HCT116 (cell line): ENCODE measurements around the gene TOPBP1. TPM values are rescaled to one million over a fixed set of nuclear protein-coding genes. Genes with fewer than 3 reads are reported as not detected.

Experiments used
- ATAC-seq: fragments of 200-7000 bp; cut with Tn5 transposase; 2 replicates; pipeline ENCODE4 v1.9.1; 2020; ENCODE audit warnings: mild to moderate bottlenecking, moderate library complexity
- BruUV-seq: library from RNA; stranded (reverse); fragments of 400-500 nt; replicated peaks from 2 replicates; lab custom pipeline; 2021; lab: Mats Ljungman, UMichigan
- CTCF ChIA-PET: fragments of 300-600 bp; sonication (Branson Sonifier 250); formaldehyde crosslinking; loops from one replicate; lab custom pipeline; 2021; ENCODE audit warnings: antibody characterized with exemption; lab: Charles Lee
- POLR2A ChIA-PET: fragments of 300-600, 350-600 bp; sonication (Branson Sonifier 250); formaldehyde crosslinking; loops from one replicate; lab custom pipeline; 2021; ENCODE audit warnings: antibody characterized with exemption; lab: Charles Lee
- RAD21 ChIA-PET, 2 experiments: fragments of 300-600 bp; sonication (Branson Sonifier 250); formaldehyde crosslinking; loops; one replicate each; lab custom pipeline; 2023; ENCODE audit warnings: low total read pairs in 2 of 2; ENCODE audit not compliant: uncharacterized antibody in 2 of 2, unreplicated experiment in 2 of 2, low non-redundant PET in 1 of 2; lab: Charles Lee
- DNase-seq: peaks from one replicate; pipeline ENCODE4 v3.0.0-alpha.2; 2010; ENCODE audit warnings: low read depth, low spot score
- H2AFZ ChIP-seq: fragments of 200-600 bp; shearing (Covaris generic), sonication (generic); 2 replicates; pipeline ENCODE4 v1.6.1; 2017; ENCODE audit warnings: low read depth, mixed run types, mixed read lengths, antibody characterized with exemption, low read length; ENCODE audit not compliant: poor library complexity, severe bottlenecking
- H3K27ac ChIP-seq: 2 replicates; pipeline ENCODE4 v1.5.1; 2012; ENCODE audit warnings: low read depth, low read length
- H3K27me3 ChIP-seq: fragments of 200-600 bp; sonication (generic); 2 replicates; pipeline ENCODE4 v1.6.1; 2016; ENCODE audit warnings: mixed run types, low read length, mixed read lengths; ENCODE audit not compliant: insufficient read depth
- H3K36me3 ChIP-seq, 2 experiments: fragments of 200-500 bp in 1 of 2; fragments of 200-600 bp in 1 of 2; sonication (Bioruptor generic) in 1 of 2; sonication (generic) in 1 of 2; 2 replicates each; pipeline versions ENCODE4 v1.5.1 to v1.6.1; 2014 to 2016; ENCODE audit warnings: low read length in 2 of 2, inconsistent platforms in 1 of 2, mixed read lengths in 1 of 2, mixed run types in 1 of 2; ENCODE audit not compliant: insufficient read depth in 2 of 2, control insufficient read depth in 1 of 2
- H3K4me1 ChIP-seq, 2 experiments: fragments of 200-600 bp in 1 of 2; sonication (generic) in 1 of 2; 2 replicates each; pipeline versions ENCODE4 v1.5.1 to v1.6.1; 2012 to 2017; ENCODE audit warnings: low read length in 2 of 2, inconsistent platforms in 1 of 2, mild to moderate bottlenecking in 1 of 2, mixed read lengths in 1 of 2, mixed run types in 1 of 2, moderate library complexity in 1 of 2; ENCODE audit not compliant: insufficient read depth in 2 of 2, control insufficient read depth in 1 of 2
- H3K4me2 ChIP-seq: fragments of 200-600 bp; sonication (generic); 2 replicates; pipeline ENCODE4 v1.6.1; 2017; ENCODE audit warnings: mixed run types, low read length, mixed read lengths
- H3K4me3 ChIP-seq, 2 experiments: fragments of 200-600 bp in 1 of 2; sonication (generic) in 1 of 2; replicated peaks in 1 of 2; 2 replicates each; pipeline ENCODE4 v1.5.1; 2011 to 2016; ENCODE audit warnings: low read length in 2 of 2, control low read depth in 1 of 2, low read depth in 1 of 2, mild to moderate bottlenecking in 1 of 2, mixed read lengths in 1 of 2, mixed run types in 1 of 2
- H3K79me2 ChIP-seq: fragments of 200-600 bp; sonication (generic); 2 replicates; pipeline ENCODE4 v1.6.1; 2017; ENCODE audit warnings: mild to moderate bottlenecking, mixed run types, low read length, moderate library complexity, mixed read lengths; ENCODE audit not compliant: insufficient read depth
- H3K9ac ChIP-seq: fragments of 200-600 bp; sonication (generic); 2 replicates; pipeline ENCODE4 v1.6.1; 2016; ENCODE audit warnings: low read length, mixed read lengths
- H3K9me2 ChIP-seq: fragments of 200-600 bp; sonication (generic), shearing (Covaris generic); 2 replicates; pipeline ENCODE4 v1.6.1; 2017; ENCODE audit warnings: mixed run types, mild to moderate bottlenecking, moderate library complexity; ENCODE audit not compliant: insufficient read depth
- H3K9me3 ChIP-seq, 2 experiments: fragments of 200-500 bp in 1 of 2; fragments of 200-600 bp in 1 of 2; sonication (Bioruptor generic) in 1 of 2; sonication (generic) in 1 of 2; 2 replicates each; pipeline ENCODE4 v1.6.1; 2014 to 2017; ENCODE audit warnings: low read length in 2 of 2, mixed read lengths in 2 of 2, inconsistent platforms in 1 of 2, low read depth in 1 of 2, mild to moderate bottlenecking in 1 of 2, mixed run types in 1 of 2, moderate library complexity in 1 of 2; ENCODE audit not compliant: control insufficient read depth in 1 of 2, insufficient read depth in 1 of 2
- H4K20me1 ChIP-seq: fragments of 200-600 bp; sonication (generic), shearing (Covaris generic); 2 replicates; pipeline ENCODE4 v1.6.1; 2017; ENCODE audit warnings: mixed run types, mild to moderate bottlenecking, moderate library complexity; ENCODE audit not compliant: insufficient read depth
- ATF3 ChIP-seq: IDR thresholded peaks from 2 replicates; pipeline ENCODE4 v1.6.1; 2012
- CBX3 ChIP-seq: IDR thresholded peaks from 2 replicates; pipeline ENCODE4 v1.6.1; 2012; ENCODE audit warnings: low read depth
- CEBPB ChIP-seq: IDR thresholded peaks from 2 replicates; pipeline ENCODE4 v1.6.1; 2012; ENCODE audit warnings: low read depth
- FOSL1 ChIP-seq: IDR thresholded peaks from 2 replicates; pipeline ENCODE4 v1.6.1; 2012; ENCODE audit warnings: low read depth
- POLR2A ChIP-seq: IDR thresholded peaks from 2 replicates; pipeline ENCODE4 v1.7.0; 2011; ENCODE audit warnings: borderline replicate concordance; ENCODE audit not compliant: insufficient read depth, insufficient read length; ENCODE audit errors: extremely low read depth
- POLR2AphosphoS5 ChIP-seq: IDR thresholded peaks from 2 replicates; pipeline ENCODE4 v1.6.1; 2011; ENCODE audit warnings: mild to moderate bottlenecking, low read depth, low read length, moderate library complexity
- REST ChIP-seq: IDR thresholded peaks from 2 replicates; pipeline ENCODE4 v1.6.1; 2012; ENCODE audit warnings: low read depth
- SRF ChIP-seq: IDR thresholded peaks from 2 replicates; pipeline ENCODE4 v1.6.1; 2012; ENCODE audit warnings: low read depth
- ZBTB33 ChIP-seq: IDR thresholded peaks from 2 replicates; pipeline ENCODE4 v1.6.1; 2011; ENCODE audit warnings: mild to moderate bottlenecking, low read length, moderate library complexity; ENCODE audit not compliant: insufficient replicate concordance; ENCODE audit errors: extremely low read depth
- intact Hi-C: fragments of 100-400 bp; cut with micrococcal nuclease; formaldehyde crosslinking; loops from 2 replicates; pipeline ENCODE4 v1.10.0; 2022
- total RNA-seq: library from RNA; stranded (reverse); gene quantifications from one replicate; pipeline ENCODE4 v1.2.1, GENCODE V29; 2021; ENCODE audit not compliant: unreplicated experiment

The TOPBP1 gene
- total RNA-seq, 1 experiment from 2014 or later, result 42.2 TPM

- TF ChIP-seq ZBTB33, result no peak
- TF ChIP-seq CEBPB, result no peak
- TF ChIP-seq, all 23 proteins: peak for 0
Observed at GRCh38 chr3:133607816-133608215, 53.9 kb downstream of the TOPBP1 start (continued).

- TF ChIP-seq CBX3 (no peak), POLR2A (no peak), ATF3 (no peak), REST (no peak), POLR2AphosphoS5 (no peak), FOSL1 (no peak), SRF (no peak)
- H3K36me3 ChIP-seq, result peaks cover 25 to 43% of the 10 kb centered on the region in 2 experiments
- no peaks in the 10 kb centered on the region for H3K27me3 ChIP-seq
- ATAC-seq, result no peak
- RAD21 ChIA-PET, result no interaction called here
- no peaks in the 10 kb centered on the region for H3K4me1 ChIP-seq
- no peaks in the 10 kb centered on the region for H4K20me1 ChIP-seq
- H2AFZ ChIP-seq, result no peak overlapping the region
- POLR2A ChIA-PET, result interaction anchor here (1.6 kb wide), 1 partner anchor 9 kb away, joined by 3 read pairs; no protein-coding TSS in a partner anchor
- H3K79me2 ChIP-seq, result peaks cover 8% of the 10 kb centered on the region
- no peak overlapping the region for H3K9ac ChIP-seq
- CTCF ChIA-PET, result no interaction called here
- DNase-seq, result no peak
- H3K9me3 ChIP-seq, result no peaks in the 10 kb centered on the region
- H3K27ac ChIP-seq, result no peak overlapping the region
- H3K4me3 ChIP-seq, result no peak overlapping the region
- H3K9me2 ChIP-seq, result no peaks in the 10 kb centered on the region
- intact Hi-C loops, result no loop called here
- H3K4me2 ChIP-seq, result no peak overlapping the region
- BruUV-seq, result no TSS peak
Observed at GRCh38 chr3:133606902-133607301, 54.8 kb downstream of the TOPBP1 start.
